K562 (cell line): ENCODE results near the gene CAMP. TPM values are rescaled to one million over a fixed set of nuclear protein-coding genes. Genes with fewer than 3 reads are reported as not detected.

Experiments used
- ATAC-seq: fragments of 200-7000 bp; cut with Tn5 transposase; 3 replicates; pipeline ENCODE4 v1.9.1; 2020; ENCODE audit warnings: moderate library complexity
- BruUV-seq: library from RNA; stranded (reverse); fragments of 400-500 nt; replicated peaks from 2 replicates; lab custom pipeline; 2021; lab: Mats Ljungman, UMichigan
- CTCF ChIA-PET: fragments of 300-600 bp; formaldehyde crosslinking; extraction: SDS; loops from one replicate; lab custom pipeline; 2021; ENCODE audit warnings: low intra/inter-chr PET ratio; lab: Yijun Ruan, JAX
- POLR2A ChIA-PET: fragments of 300-600, 350-650 bp; sonication (Branson Sonifier 250); formaldehyde crosslinking; extraction: SDS; loops from one replicate; lab custom pipeline; 2021; ENCODE audit warnings: antibody characterized with exemption, inconsistent platforms; lab: Yijun Ruan, JAX
- DNase-seq, 4 experiments: peaks; one replicate each; pipeline versions ENCODE4 v3.0.0 to v3.0.0-alpha.2; 2011 to 2018; ENCODE audit warnings: low spot score in 3 of 4, mixed read lengths in 3 of 4; ENCODE audit errors: extremely low read depth in 1 of 4
- FAIRE-seq: peaks from 2 replicates; lab custom pipeline; 2011; peaks lifted over from hg19 to GRCh38; lab: Jason Lieb, UNC
- H2AFZ ChIP-seq: 2 replicates; pipeline ENCODE4 v1.6.0; 2011; ENCODE audit warnings: low read depth, low read length, control low read depth, inconsistent platforms
- H3K27ac ChIP-seq: fragments of 200-600 bp; 3 replicates; pipeline ENCODE4 v1.8.0; 2011; ENCODE audit warnings: low read depth, mild to moderate bottlenecking, control low read depth, inconsistent platforms, low read length, moderate library complexity, mixed read lengths; ENCODE audit errors: extremely low read depth
- H3K27me3 ChIP-seq, 2 experiments: fragments of 300-600 bp in 1 of 2; 2 replicates in 1 of 2; 3 replicates in 1 of 2; pipeline versions ENCODE4 v1.6.0 to v1.8.0; 2011; ENCODE audit warnings: inconsistent platforms in 2 of 2, low read length in 2 of 2, mild to moderate bottlenecking in 1 of 2, mixed read lengths in 1 of 2, moderate library complexity in 1 of 2; ENCODE audit not compliant: control insufficient read depth in 2 of 2, insufficient read depth in 2 of 2
- H3K36me3 ChIP-seq: fragments of 300-600 bp; 3 replicates; pipeline ENCODE4 v1.8.0; 2011; ENCODE audit warnings: mild to moderate bottlenecking, low read length, inconsistent platforms; ENCODE audit not compliant: control insufficient read depth, insufficient read depth
- H3K4me1 ChIP-seq, 2 experiments: fragments of 200-600 bp in 1 of 2; replicated peaks in 1 of 2; 2 replicates in 1 of 2; 3 replicates in 1 of 2; pipeline versions ENCODE4 v1.5.1 to v1.8.0; 2011; ENCODE audit warnings: inconsistent platforms in 2 of 2, low read length in 2 of 2, mild to moderate bottlenecking in 1 of 2, mixed read lengths in 1 of 2, moderate library complexity in 1 of 2; ENCODE audit not compliant: control insufficient read depth in 2 of 2, insufficient read depth in 2 of 2
- H3K4me2 ChIP-seq: 2 replicates; pipeline ENCODE4 v1.6.1; 2011; ENCODE audit warnings: low read length, control low read depth, inconsistent platforms, mixed read lengths; ENCODE audit not compliant: insufficient read depth
- H3K4me3 ChIP-seq: fragments of 200-600 bp; sonication (generic), shearing (Covaris generic); 2 replicates; pipeline ENCODE4 v1.5.1; 2016; ENCODE audit warnings: control low read depth, inconsistent platforms
- H3K79me2 ChIP-seq: fragments of 200-600 bp; 3 replicates; pipeline ENCODE4 v1.8.0; 2011; ENCODE audit warnings: low read length, inconsistent platforms; ENCODE audit not compliant: control insufficient read depth, insufficient read depth
- H3K9ac ChIP-seq, 2 experiments: 2 replicates each; pipeline versions ENCODE4 v1.6.0 to v1.6.1; 2011; ENCODE audit warnings: low read depth in 2 of 2, low read length in 2 of 2, control low read depth in 1 of 2, inconsistent platforms in 1 of 2, mild to moderate bottlenecking in 1 of 2, mixed read lengths in 1 of 2; ENCODE audit not compliant: insufficient read depth in 1 of 2
- H3K9me1 ChIP-seq: one replicate; pipeline ENCODE4 v1.6.0; 2011; ENCODE audit warnings: inconsistent platforms, mild to moderate bottlenecking, low read length, moderate library complexity; ENCODE audit not compliant: control insufficient read depth, insufficient read depth
- H3K9me3 ChIP-seq: replicated peaks from 2 replicates; pipeline ENCODE4 v1.5.1; 2011; ENCODE audit warnings: low read depth, low read length, inconsistent platforms; ENCODE audit not compliant: control insufficient read depth, insufficient read depth
- H4K20me1 ChIP-seq: replicated peaks from 2 replicates; pipeline ENCODE4 v1.6.1; 2011; ENCODE audit warnings: low read length, inconsistent platforms, mixed read lengths; ENCODE audit not compliant: control insufficient read depth, insufficient read depth
- CEBPG ChIP-seq, 3 experiments: fragments of 200-800 bp in 1 of 3; sonication (Bioruptor generic) in 1 of 3; sonication (generic) in 1 of 3; formaldehyde crosslinking in 1 of 3; IDR thresholded peaks in 2 of 3; conservative IDR thresholded peaks in 1 of 3; 2 replicates each; pipeline versions ENCODE4 v1.6.1 to v1.8.0; 2016 to 2022; ENCODE audit warnings: missing compliant biosample characterization in 2 of 3, missing genetic modification characterization in 2 of 3, mild to moderate bottlenecking in 1 of 3, missing genetic modification reagents in 1 of 3
- GABPA ChIP-seq: fragments of 200-800 bp; sonication (Bioruptor generic); conservative IDR thresholded peaks from 2 replicates; pipeline ENCODE4 v1.6.1; 2016; ENCODE audit warnings: low read depth, missing genetic modification characterization, missing compliant biosample characterization
- NCOA2 ChIP-seq, 2 experiments: fragments of 450-650 bp; IDR thresholded peaks; 2 replicates each; pipeline ENCODE4 v1.6.1; 2018; ENCODE audit warnings: mild to moderate bottlenecking in 2 of 2, moderate library complexity in 1 of 2; ENCODE audit not compliant: partially characterized antibody in 2 of 2
- POLR2B ChIP-seq: fragments of 450-650 bp; IDR thresholded peaks from 2 replicates; pipeline ENCODE4 v1.6.1; 2018; ENCODE audit warnings: low read depth; ENCODE audit not compliant: partially characterized antibody
- PRPF4 ChIP-seq: fragments of 200-400 bp; formaldehyde crosslinking; IDR thresholded peaks from one replicate; pipeline ENCODE4 v1.6.1; 2017; ENCODE audit warnings: low read length, low read depth, mild to moderate bottlenecking; ENCODE audit not compliant: insufficient read depth, poor library complexity, severe bottlenecking
- PTBP1 ChIP-seq: fragments of 200-400 bp; formaldehyde crosslinking; IDR thresholded peaks from 2 replicates; pipeline ENCODE4 v1.6.1; 2017; ENCODE audit warnings: low read depth, low read length
- SMAD4 ChIP-seq: fragments of 250-450 bp; sonication (Bioruptor Pico); conservative IDR thresholded peaks from 2 replicates; pipeline ENCODE4 v1.8.0; 2021; ENCODE audit warnings: inconsistent platforms, mild to moderate bottlenecking, moderate library complexity
- TAF15 ChIP-seq: fragments of 200-400 bp; formaldehyde crosslinking; IDR thresholded peaks from 2 replicates; pipeline ENCODE4 v1.6.1; 2017; ENCODE audit warnings: mild to moderate bottlenecking, low read depth, low read length, moderate library complexity
- ZEB2 ChIP-seq: fragments of 450-650 bp; IDR thresholded peaks from 2 replicates; pipeline ENCODE4 v1.6.1; 2016
- ZNF75A ChIP-seq: fragments of 450-650 bp; formaldehyde crosslinking; IDR thresholded peaks from 2 replicates; pipeline ENCODE4 v1.4.0; 2020; ENCODE audit warnings: mild to moderate bottlenecking
- WGBS: fragments of 100-300 bp; shearing (Covaris generic); methylation state at CpG from one replicate; pipeline ENCODE4 v1.1.6; 2016; ENCODE audit warnings: low coverage, mixed read lengths; ENCODE audit not compliant: insufficient coverage; ENCODE audit errors: missing lambda C conversion rate; 5-methylcytosine and 5-hydroxymethylcytosine counted together
- in situ Hi-C: fragments of 300-500 bp; cut with MboI; formaldehyde crosslinking; loops from 4 replicates; pipeline ENCODE4 v1.15.0; 2018; ENCODE audit warnings: inconsistent platforms, mixed read lengths
- intact Hi-C: fragments of 100-400 bp; cut with micrococcal nuclease; formaldehyde crosslinking; loops from 2 replicates; pipeline ENCODE4 v1.14.2; 2022
- polyA plus RNA-seq, 8 experiments: library from polyadenylated mRNA; depleted of rRNA in 4 of 8; stranded (reverse) in 5 of 8; unstranded in 3 of 8; fragments of >200 nt; fragmentation: Nextera tagmentation in 2 of 8; fragmentation: Illumina TruSeq in 1 of 8; extraction: Ambion mirVana in 2 of 8; extraction: Trizol in 1 of 8; gene quantifications; 2 replicates each; pipeline versions ENCODE4 v1.2.1 to v1.2.3, GENCODE V29; 2011 to 2014; ENCODE audit warnings: inconsistent platforms in 1 of 8, missing spikeins in 1 of 8
- total RNA-seq, 7 experiments: library from RNA; depleted of rRNA in 6 of 7; stranded (reverse); fragments of >200 nt in 6 of 7; fragmentation: Illumina TruSeq in 2 of 7; extraction: Trizol in 2 of 7; gene quantifications; 2 replicates each; pipeline versions ENCODE4 v1.2.1 to v1.2.3, GENCODE V29; 2011 to 2021; ENCODE audit warnings: low replicate concordance in 1 of 7
- TF ChIP-seq, protein P1 (sequence below): IDR thresholded peaks from 3 replicates; pipeline ENCODE4 v1.6.1; 2011; ENCODE audit warnings: borderline replicate concordance, mild to moderate bottlenecking, moderate library complexity; ENCODE audit not compliant: insufficient read length; ENCODE audit errors: extremely low read depth
- TF ChIP-seq, protein P2 (sequence below): fragments of 250-450 bp; sonication (Bioruptor Pico); IDR thresholded peaks from 2 replicates; pipeline ENCODE4 v1.6.1; 2021; ENCODE audit warnings: mild to moderate bottlenecking
- TF ChIP-seq, protein P3 (sequence below), 2 experiments: IDR thresholded peaks in 1 of 2; conservative IDR thresholded peaks in 1 of 2; 2 replicates each; pipeline ENCODE4 v1.6.1; 2016; ENCODE audit warnings: low read depth in 2 of 2, mild to moderate bottlenecking in 1 of 2, missing compliant biosample characterization in 1 of 2, missing genetic modification characterization in 1 of 2, moderate library complexity in 1 of 2

CAMP gene
- total and polyA plus RNA-seq, 9 of the 15 experiments (the other 6 are each of a cell fraction or from before 2014, with no cell fraction given) = 0.22 TPM; not detected in 8

DNA sequence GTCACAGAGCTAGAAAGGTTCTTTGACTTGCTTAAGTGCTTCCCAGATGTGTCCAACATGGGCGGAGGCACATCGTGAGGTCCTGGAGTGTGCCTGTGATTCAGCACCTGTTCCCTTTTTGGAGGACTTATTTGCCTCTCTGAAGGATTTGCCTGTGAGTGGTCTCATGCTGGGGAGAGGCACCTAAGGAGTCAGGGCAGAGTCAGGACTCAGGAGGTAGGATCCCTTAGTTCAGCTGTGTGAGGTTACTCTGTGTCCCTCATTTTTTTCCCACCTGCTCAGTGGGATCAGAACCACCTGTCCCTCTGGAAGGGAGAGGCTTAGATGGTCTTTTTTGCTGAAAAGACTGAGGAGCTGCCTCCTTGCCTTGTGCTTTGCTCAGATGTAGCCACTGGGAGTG lies 20.6 kb downstream of the CAMP start:
- Histone ChIP-seq H3K9ac (peak overlapping the region in 1 of 2 experiments; percentile 68; a peak in 1 of 4 replicates), H3K9me3 (no peaks in the 10 kb centered on the region), H3K9me1 (no peaks in the 10 kb centered on the region), H3K4me1 (peaks cover 22 to 32% of the 10 kb centered on the region in 2 experiments; a peak in 4 of 5 replicates), H3K27me3 (no peaks in the 10 kb centered on the region), H3K79me2 (peaks cover 66% of the 10 kb centered on the region), H4K20me1 (no peaks in the 10 kb centered on the region), H3K4me2 (peak overlapping the region; percentile 45), H2AFZ (no peak overlapping the region), H3K4me3 (no peak overlapping the region), H3K36me3 (peaks cover 21% of the 10 kb centered on the region), H3K27ac (no peak overlapping the region; the same call in 2 of the 3 replicates)
- TF ChIP-seq GABPA (tag) = no peak
- TF ChIP-seq, protein P1, sequence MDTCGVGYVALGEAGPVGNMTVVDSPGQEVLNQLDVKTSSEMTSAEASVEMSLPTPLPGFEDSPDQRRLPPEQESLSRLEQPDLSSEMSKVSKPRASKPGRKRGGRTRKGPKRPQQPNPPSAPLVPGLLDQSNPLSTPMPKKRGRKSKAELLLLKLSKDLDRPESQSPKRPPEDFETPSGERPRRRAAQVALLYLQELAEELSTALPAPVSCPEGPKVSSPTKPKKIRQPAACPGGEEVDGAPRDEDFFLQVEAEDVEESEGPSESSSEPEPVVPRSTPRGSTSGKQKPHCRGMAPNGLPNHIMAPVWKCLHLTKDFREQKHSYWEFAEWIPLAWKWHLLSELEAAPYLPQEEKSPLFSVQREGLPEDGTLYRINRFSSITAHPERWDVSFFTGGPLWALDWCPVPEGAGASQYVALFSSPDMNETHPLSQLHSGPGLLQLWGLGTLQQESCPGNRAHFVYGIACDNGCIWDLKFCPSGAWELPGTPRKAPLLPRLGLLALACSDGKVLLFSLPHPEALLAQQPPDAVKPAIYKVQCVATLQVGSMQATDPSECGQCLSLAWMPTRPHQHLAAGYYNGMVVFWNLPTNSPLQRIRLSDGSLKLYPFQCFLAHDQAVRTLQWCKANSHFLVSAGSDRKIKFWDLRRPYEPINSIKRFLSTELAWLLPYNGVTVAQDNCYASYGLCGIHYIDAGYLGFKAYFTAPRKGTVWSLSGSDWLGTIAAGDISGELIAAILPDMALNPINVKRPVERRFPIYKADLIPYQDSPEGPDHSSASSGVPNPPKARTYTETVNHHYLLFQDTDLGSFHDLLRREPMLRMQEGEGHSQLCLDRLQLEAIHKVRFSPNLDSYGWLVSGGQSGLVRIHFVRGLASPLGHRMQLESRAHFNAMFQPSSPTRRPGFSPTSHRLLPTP = no peak
- no peak for TF ChIP-seq TAF15
- no peak for TF ChIP-seq POLR2B
- TF ChIP-seq, protein P2, sequence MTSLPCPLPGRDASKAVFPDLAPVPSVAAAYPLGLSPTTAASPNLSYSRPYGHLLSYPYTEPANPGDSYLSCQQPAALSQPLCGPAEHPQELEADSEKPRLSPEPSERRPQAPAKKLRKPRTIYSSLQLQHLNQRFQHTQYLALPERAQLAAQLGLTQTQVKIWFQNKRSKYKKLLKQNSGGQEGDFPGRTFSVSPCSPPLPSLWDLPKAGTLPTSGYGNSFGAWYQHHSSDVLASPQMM = no peak
- TF ChIP-seq PTBP1 = no peak
- no peak for TF ChIP-seq PRPF4
- TF ChIP-seq SMAD4 = no peak
- TF ChIP-seq CEBPG (CRISPR knock-in tag; IDR thresholded peaks at IDR 0.05) = no peak
- no peak for TF ChIP-seq CEBPG (tag; conservative IDR thresholded peaks at IDR 0.05 in 1 of 2, IDR thresholded peaks at IDR 0.05 in 1 of 2)
- no peak for TF ChIP-seq ZEB2
- TF ChIP-seq, protein P3, sequence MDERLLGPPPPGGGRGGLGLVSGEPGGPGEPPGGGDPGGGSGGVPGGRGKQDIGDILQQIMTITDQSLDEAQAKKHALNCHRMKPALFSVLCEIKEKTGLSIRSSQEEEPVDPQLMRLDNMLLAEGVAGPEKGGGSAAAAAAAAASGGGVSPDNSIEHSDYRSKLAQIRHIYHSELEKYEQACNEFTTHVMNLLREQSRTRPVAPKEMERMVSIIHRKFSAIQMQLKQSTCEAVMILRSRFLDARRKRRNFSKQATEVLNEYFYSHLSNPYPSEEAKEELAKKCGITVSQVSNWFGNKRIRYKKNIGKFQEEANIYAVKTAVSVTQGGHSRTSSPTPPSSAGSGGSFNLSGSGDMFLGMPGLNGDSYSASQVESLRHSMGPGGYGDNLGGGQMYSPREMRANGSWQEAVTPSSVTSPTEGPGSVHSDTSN (CRISPR knock-in tag; IDR thresholded peaks at IDR 0.05; ENCODE audit: low read depth) = no peak
- TF ChIP-seq, protein P3 (tag; conservative IDR thresholded peaks at IDR 0.05; ENCODE audit: low read depth) = no peak
- TF ChIP-seq NCOA2 (IDR thresholded peaks at IDR 0.05; ENCODE audit: partially characterized antibody in 2 of 2) = no peak
- no peak for TF ChIP-seq ZNF75A
- FAIRE-seq (no peak), ATAC-seq (no peak), DNase-seq (no peak)
- ChIA-PET CTCF (no interaction called here), POLR2A (interaction anchor here (1.6 to 2.6 kb wide), 2 partner anchors 8 to 11 kb away, joined by 6 to 12 read pairs; no protein-coding TSS in a partner anchor)
- 61% methylated on average over 2 of the region's 2 CpGs for WGBS
- in situ Hi-C loops (no loop called here), intact Hi-C loops (no loop called here)
- no TSS peak for BruUV-seq
